HG03103 (cell line): ENCODE measurements around the gene ZNF74.
"Not testable (repeated sequence)": the region's sequence is repeated elsewhere in the genome, so short reads cannot be mapped to it uniquely, and the experiment has no call there.

Experiments
- ATAC-seq: cut with Tn5 transposase; IDR thresholded peaks from one replicate; pipeline ENCODE4 v1.9.1; 2021; ENCODE audit warnings: low read depth; ENCODE audit not compliant: unreplicated experiment

Gene ZNF74

GRCh38 chr22:20441631-20442484 is 47.9 kb downstream of the ZNF74 start:
- no peak for ATAC-seq

GRCh38 chr22:20442485-20443284 is 48.7 kb downstream of the ZNF74 start:
- ATAC-seq: no peak

GRCh38 chr22:20444325-20444724 is 50.4 kb downstream of the ZNF74 start:
- ATAC-seq: no peak

- no peak for ATAC-seq
Observed at GRCh38 chr22:20446383-20446970, 52.5 kb downstream of the ZNF74 start.

GRCh38 chr22:20448630-20449029 is 54.7 kb downstream of the ZNF74 start:
- ATAC-seq: no peak

GRCh38 chr22:20449819-20450550 is 56.0 kb downstream of the ZNF74 start:
- no peak for ATAC-seq

- ATAC-seq: no peak
Observed at GRCh38 chr22:20450551-20450906, 56.6 kb downstream of the ZNF74 start.

- not testable (repeated sequence) for ATAC-seq
Observed at GRCh38 chr22:20451129-20451778, 57.3 kb downstream of the ZNF74 start.

GRCh38 chr22:20451920-20452319 is 58.0 kb downstream of the ZNF74 start:
- no peak for ATAC-seq

GRCh38 chr22:20453222-20453621 is 59.3 kb downstream of the ZNF74 start:
- ATAC-seq: no peak

GRCh38 chr22:20455709-20456063 is 61.7 kb downstream of the ZNF74 start:
- ATAC-seq: no peak

GRCh38 chr22:20456064-20456721 is 62.2 kb downstream of the ZNF74 start:
- no peak for ATAC-seq

- ATAC-seq: no peak
Observed at GRCh38 chr22:20456722-20457076, 62.7 kb downstream of the ZNF74 start.

- ATAC-seq: no peak
Observed at GRCh38 chr22:20457506-20458240, 63.7 kb downstream of the ZNF74 start.
